ENCODE measurements around the gene SP5. TPM values are rescaled to one million over a fixed set of nuclear protein-coding genes. Genes with fewer than 3 reads are reported as not detected.

Gene SP5
- total and polyA plus RNA-seq, 2 donors (not counting 1 experiment from before 2014, with no cell fraction given): not detected

- H3K4me3 ChIP-seq (ENCODE audit: control extremely low read depth in 1 of 5, extremely low read depth in 1 of 5, insufficient read depth in 1 of 5, low read depth in 2 of 5, low read length in 4 of 5): peak overlapping the region in 2 of 5 experiments; percentile 41 to 62
- H3K4me2 ChIP-seq (replicated peaks; ENCODE audit: low read depth, low read length, poor library complexity, severe bottlenecking): peak overlapping the region; percentile 76
- H3K4me1 ChIP-seq (ENCODE audit: control insufficient read depth in 2 of 2, insufficient read depth in 2 of 2, low read length in 2 of 2): peaks cover 21 to 25% of the 10 kb centered on the region in 2 donors
- H3K79me2 ChIP-seq (ENCODE audit: control insufficient read depth, insufficient read depth, low read length): no peaks in the 10 kb centered on the region
- ChIA-PET CTCF (no interaction called here), POLR2A (no interaction called here)
- H3K27me3 ChIP-seq (replicated peaks in 1 of 4; ENCODE audit: control extremely low read depth in 1 of 4, control insufficient read depth in 3 of 4, insufficient read depth in 4 of 4, low read length in 3 of 4): peaks cover 0 to 62% (median 34%) of the 10 kb centered on the region in 4 experiments
- intact Hi-C loops (cut with micrococcal nuclease): loop anchor here (5.0 kb wide), 1 partner anchor 96 kb away; no protein-coding TSS in a partner anchor
- no peak overlapping the region for H3K27ac ChIP-seq (ENCODE audit: low read length in 2 of 2)
- 9% methylated on average over 93 of the region's 95 CpGs for WGBS (ENCODE audit: insufficient coverage)
- peaks cover 0 to 19% (median 0%) of the 10 kb centered on the region in 3 donors for H3K9me3 ChIP-seq (ENCODE audit: control extremely low read depth in 1 of 3, control insufficient read depth in 2 of 3, insufficient read depth in 1 of 3, low read length in 2 of 3)
- Mint-ChIP-seq H3K9me3 (ENCODE audit: insufficient read depth) (no peaks in the 10 kb centered on the region), H3K4me3 (peak overlapping the region; percentile 84), H3K27ac (no peak overlapping the region), H3K27me3 (peaks cover 50% of the 10 kb centered on the region), H3K4me1 (peaks cover 21% of the 10 kb centered on the region)
- no peak for TF ChIP-seq EZH2 (IDR thresholded peaks at IDR 0.05; ENCODE audit: borderline replicate concordance, insufficient read depth, low read depth, low read length, poor library complexity, severe bottlenecking)
- no peak for TF ChIP-seq CTCF (IDR thresholded peaks at IDR 0.05)
- DNase-seq: peak; percentile 12
- no peak for ATAC-seq (ENCODE audit: low read depth)
- H3K36me3 ChIP-seq (replicated peaks in 1 of 2; ENCODE audit: control extremely low read depth in 1 of 2, control insufficient read depth in 1 of 2, extremely low read depth in 1 of 2, insufficient read depth in 2 of 2, low read length in 1 of 2): no peaks in the 10 kb centered on the region
- no peaks in the 10 kb centered on the region for H4K20me1 ChIP-seq (ENCODE audit: control insufficient read depth, insufficient read depth, low read length, poor library complexity, severe bottlenecking)
- peak overlapping the region; percentile 54 for H2AFZ ChIP-seq (ENCODE audit: insufficient read depth, low read depth, low read length, poor library complexity, severe bottlenecking)
- H3K9ac ChIP-seq (ENCODE audit: low read length): peak overlapping the region; percentile 48
These were observed 1.0 kb downstream of the SP5 start for GRCh38 chr2:170715932-170716777.

Data from B cell (primary cell).